ENCODE data around the gene AP2B1.
A peak's percentile ranks its signal among the peaks of the same experiment; 100 is the strongest.
"Not testable (repeated sequence)": the region's sequence is repeated elsewhere in the genome, so short reads cannot be mapped to it uniquely, and the experiment has no call there.

The AP2B1 gene

DNA sequence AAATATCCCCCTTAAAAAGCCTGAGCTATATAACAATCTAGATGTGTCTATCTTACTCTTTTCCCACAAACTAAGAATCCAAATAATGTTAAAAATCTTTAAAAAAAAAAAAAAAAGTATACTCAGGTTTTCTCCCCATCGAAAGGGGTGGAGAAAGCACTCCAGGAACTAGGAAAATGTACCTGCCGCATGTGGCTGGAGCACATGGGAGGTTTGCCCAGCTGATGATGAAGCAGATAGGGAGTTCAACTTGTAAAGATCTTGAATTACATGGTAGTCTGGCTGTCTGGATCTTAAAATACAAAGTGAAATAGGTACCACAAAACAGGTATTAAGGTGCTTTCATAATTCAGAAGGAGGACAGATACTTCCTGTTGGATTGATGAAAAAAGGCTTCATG, 17.7 kb upstream of the AP2B1 start:
- DNase-seq (ENCODE audit: low read depth in 1 of 2, low spot score in 1 of 2): no peak

GRCh38 chr17:35575759-35576158, 11.4 kb upstream of the AP2B1 start:
- no peak for DNase-seq (ENCODE audit: low read depth in 1 of 2, low spot score in 1 of 2)

DNA sequence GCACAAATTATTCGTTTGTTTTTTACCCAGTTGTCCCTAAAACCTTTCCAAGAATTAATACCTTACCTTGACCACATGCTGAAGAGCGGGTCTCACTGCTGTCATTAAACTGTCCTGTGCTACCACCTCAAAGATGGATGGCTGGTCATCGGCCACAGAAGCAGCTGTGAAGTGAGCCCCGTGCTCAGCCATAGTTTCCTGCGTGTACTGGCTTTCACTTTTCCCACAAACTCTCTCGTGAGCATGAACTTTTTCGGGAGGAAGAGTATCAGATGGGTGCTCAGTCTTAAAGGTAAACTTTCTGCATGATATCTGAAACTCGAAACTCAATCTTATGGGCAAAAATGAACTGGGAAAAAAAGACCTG, 9.3 kb upstream of the AP2B1 start:
- DNase-seq (ENCODE audit: low read depth in 1 of 2, low spot score in 1 of 2): no peak

GRCh38 chr17:35578197-35578928, 8.8 kb upstream of the AP2B1 start, which contains the start of gene PEX12:
Gene PEX12 (minus strand): TSS chr17:35578571. CDS start chr17:35578021, 550 bp downstream.
- peak; percentile 62 to 70 for DNase-seq (ENCODE audit: low read depth in 1 of 2, low spot score in 1 of 2)

- DNase-seq (ENCODE audit: low read depth in 1 of 2, low spot score in 1 of 2): no peak
Observed at GRCh38 chr17:35578929-35579432, 8.1 kb upstream of the AP2B1 start.

DNA sequence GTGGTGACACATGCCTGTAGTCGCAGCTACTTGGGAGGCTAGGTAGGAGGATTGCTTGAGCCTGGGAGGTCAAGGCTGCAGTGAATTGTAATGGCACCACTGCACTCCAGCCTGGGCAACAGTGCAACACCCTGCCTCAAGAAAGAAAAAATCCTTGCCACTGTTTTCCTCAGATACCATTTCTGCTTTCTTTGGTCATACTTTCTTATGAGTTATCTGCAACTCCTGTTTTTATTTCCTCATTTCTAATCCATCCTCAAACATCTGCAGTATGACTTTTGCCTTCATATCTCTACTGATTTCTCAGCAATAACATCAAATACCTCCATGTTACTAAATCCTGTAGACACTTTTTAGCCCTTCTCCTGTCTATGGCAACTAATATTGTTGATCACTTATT, 3.1 kb upstream of the AP2B1 start:
- no peak for DNase-seq (ENCODE audit: low read depth in 1 of 2, low spot score in 1 of 2)

DNA sequence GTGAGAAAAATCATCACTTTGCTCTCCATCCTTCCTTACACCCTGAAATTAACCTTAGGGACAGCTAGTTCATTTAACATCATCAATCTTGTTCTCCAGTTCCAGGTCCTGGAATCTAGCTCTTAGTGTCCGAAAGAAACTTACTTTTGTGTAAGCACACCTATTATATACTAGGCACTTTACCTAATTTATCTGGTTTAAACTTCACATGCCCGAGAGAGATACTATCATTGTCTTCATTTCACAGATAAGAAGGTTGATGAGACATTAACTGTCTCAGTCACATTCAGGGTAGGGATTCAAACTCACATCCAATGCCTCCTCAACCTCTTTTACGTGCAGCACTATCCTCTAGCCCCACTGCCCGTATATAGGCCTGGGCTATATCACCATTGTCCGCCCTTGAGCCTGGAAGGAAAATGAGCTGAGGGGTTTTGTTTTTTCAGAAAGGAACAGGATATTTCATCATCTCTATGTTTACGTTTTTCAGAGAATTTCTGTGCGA, 501 bp upstream of the AP2B1 start:
- no peak for DNase-seq (ENCODE audit: low read depth in 1 of 2, low spot score in 1 of 2)

GRCh38 chr17:35588196-35588920, 1.2 kb downstream of the AP2B1 start:
- DNase-seq (ENCODE audit: low read depth in 1 of 2, low spot score in 1 of 2): no peak

- DNase-seq (ENCODE audit: low read depth in 1 of 2, low spot score in 1 of 2): no peak
Observed at GRCh38 chr17:35596072-35596471, 8.9 kb downstream of the AP2B1 start.

GRCh38 chr17:35596530-35597233, 9.6 kb downstream of the AP2B1 start:
- no peak for DNase-seq (ENCODE audit: low read depth in 1 of 2, low spot score in 1 of 2)

DNA sequence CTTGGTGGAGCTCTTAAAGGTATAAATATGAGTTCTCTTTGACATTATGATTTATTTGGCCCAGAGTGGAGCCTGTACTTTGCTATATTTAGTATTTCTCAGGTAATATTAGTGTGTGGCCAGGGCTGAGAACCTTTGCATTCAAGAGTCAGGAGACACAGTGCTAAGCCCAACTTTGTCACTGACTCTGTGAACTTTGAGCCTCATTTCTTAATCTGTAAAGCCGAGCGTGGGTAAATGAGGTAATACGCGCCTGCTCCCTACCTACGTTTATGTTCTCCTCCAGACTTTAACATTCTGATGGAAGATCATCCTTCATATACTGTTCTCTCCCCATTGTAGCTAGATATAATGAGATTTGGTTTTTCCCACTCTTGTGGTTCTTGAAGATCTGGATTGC, 10.5 kb downstream of the AP2B1 start:
- no peak for DNase-seq (ENCODE audit: low read depth in 1 of 2, low spot score in 1 of 2)

GRCh38 chr17:35603674-35604073, 16.6 kb downstream of the AP2B1 start:
- no peak for DNase-seq (ENCODE audit: low read depth in 1 of 2, low spot score in 1 of 2)

DNA sequence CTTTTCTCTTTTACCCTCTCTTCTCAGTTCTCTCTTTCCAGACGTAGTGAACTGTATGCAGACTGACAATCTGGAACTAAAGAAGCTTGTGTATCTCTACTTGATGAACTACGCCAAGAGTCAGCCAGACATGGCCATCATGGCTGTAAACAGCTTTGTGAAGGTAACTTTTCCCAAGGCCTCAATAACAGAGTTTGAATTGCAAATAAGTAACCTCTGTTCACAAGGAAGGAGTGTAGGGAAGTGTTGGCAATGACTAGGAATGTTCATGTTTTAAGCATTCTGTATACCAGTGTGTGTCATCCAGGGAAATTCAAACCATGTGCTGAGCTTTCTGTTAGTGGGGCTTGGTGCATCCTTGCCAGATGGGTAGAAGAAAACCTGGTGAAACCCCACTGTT, 18.6 kb downstream of the AP2B1 start:
- no peak for DNase-seq (ENCODE audit: low read depth in 1 of 2, low spot score in 1 of 2)

DNA sequence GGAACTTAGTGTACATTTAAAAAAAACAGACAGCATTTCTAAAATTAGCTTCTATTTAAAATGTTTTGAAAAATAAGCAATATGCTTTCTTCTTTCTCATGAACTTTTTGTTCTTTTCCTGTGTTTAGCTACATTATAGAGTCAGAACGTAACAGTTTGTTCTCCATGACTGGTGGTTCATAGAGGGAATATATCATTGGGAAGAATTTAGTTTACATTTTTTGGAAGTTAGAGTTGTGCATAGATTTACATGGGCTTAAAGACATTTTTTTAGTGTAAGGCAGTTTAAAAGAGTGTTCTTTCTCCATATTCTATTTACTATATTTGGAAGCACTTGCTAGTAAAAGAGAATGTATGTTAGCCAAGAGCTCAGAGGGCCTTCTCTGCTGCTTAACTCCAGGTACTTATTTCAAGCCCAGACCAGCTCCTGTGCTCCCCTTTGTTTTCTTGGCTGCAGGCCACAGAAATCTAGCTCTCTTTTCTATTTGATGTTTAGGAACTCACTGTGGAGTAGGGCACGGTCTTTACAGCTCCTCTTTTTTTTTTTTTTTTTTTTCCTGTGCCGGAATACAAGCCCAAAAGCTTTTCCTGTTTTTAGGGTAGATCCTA, 20.2 kb downstream of the AP2B1 start:
- DNase-seq (ENCODE audit: low read depth in 1 of 2, low spot score in 1 of 2): no peak

GRCh38 chr17:35609831-35610230, 22.7 kb downstream of the AP2B1 start:
- DNase-seq (ENCODE audit: low read depth in 1 of 2, low spot score in 1 of 2): no peak

GRCh38 chr17:35610746-35611145, 23.6 kb downstream of the AP2B1 start:
- DNase-seq (ENCODE audit: low read depth in 1 of 2, low spot score in 1 of 2): not testable (repeated sequence)

DNA sequence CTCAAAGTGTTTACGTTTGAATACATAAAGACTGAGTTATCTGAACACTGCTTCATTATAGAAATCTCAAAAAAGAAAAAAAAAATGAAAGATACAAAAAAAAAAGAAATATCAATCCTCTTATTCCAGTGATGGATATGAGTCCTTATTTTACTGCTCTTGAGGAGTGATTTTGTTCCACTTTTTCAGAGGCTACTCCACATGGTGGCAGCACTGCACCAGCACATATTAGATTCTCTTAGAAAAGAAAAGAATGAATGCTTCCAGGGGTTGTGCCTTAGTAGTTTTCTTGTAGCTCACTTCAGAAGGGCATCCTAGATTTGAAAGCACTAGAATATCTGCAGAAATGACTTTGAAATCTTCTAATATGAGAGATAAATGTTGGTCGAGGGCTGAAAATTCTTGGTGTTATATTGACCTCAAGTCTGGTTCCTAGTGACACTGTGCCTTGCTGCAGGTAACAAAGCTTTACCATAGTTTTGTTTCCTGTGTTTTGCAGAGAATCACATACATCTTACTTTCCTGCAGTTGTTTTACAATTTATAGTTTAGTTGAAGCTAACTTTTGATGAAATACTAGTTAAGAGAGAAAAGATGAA, 25.9 kb downstream of the AP2B1 start:
- no peak for DNase-seq (ENCODE audit: low read depth in 1 of 2, low spot score in 1 of 2)

DNA sequence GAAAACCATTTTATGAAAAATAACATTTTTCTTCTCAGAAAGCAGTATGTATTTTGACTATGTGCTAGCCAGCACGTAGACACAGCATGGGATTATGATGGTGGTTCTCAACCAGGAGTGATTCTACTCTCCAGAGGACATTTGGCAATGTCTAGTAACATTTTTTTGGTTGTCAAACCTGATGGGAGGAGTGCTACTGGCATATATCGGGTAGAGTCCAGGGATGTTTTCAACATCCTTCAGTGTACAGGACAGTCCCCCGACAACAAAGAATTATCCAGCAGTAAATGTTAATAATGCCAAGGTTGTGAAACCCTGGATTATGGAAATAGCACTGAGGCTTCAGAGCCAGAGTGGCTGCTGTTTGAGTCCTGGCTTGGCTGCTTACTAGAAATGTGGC, 27.7 kb downstream of the AP2B1 start:
- DNase-seq (ENCODE audit: low read depth in 1 of 2, low spot score in 1 of 2): no peak

GRCh38 chr17:35616536-35616935, 29.4 kb downstream of the AP2B1 start:
- no peak for DNase-seq (ENCODE audit: low read depth in 1 of 2, low spot score in 1 of 2)

DNA sequence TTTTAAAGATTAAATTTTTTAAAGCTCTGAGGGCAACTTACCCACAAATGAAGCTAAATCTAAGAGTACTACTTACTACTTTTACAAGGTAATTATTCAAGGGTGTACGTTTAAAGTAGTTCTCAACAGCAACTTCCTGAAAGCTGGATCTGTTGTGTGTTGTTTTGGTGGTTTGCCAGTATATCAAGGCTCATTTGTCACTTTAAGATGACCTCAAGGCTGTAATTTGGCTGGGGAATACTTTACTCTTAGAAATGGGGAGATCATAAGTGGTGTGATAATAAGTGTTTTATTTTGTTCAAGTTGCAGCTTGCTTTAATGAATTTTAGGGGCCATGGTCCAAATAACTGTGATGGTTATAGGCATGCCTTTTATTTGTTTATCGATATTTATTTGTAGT, 30.4 kb downstream of the AP2B1 start:
- DNase-seq (ENCODE audit: low read depth in 1 of 2, low spot score in 1 of 2): no peak

- DNase-seq (ENCODE audit: low read depth in 1 of 2, low spot score in 1 of 2): no peak
Observed at GRCh38 chr17:35618628-35619027, 31.5 kb downstream of the AP2B1 start.

Data from stimulated activated CD4-positive, alpha-beta T cell treated with anti-CD3 and anti-CD28 coated beads, Interleukin-15, amount 100 ng/mL, for 1 hour (primary cell).